ENCODE measurements around the gene PHYKPL. TPM values are rescaled to one million over a fixed set of nuclear protein-coding genes. Genes with fewer than 3 reads are reported as not detected.
A peak's percentile ranks its signal among the peaks of the same experiment; 100 is the strongest.

The PHYKPL gene
- total RNA-seq, 2 experiments from 2014 or later: 125 to 126 TPM

DNA sequence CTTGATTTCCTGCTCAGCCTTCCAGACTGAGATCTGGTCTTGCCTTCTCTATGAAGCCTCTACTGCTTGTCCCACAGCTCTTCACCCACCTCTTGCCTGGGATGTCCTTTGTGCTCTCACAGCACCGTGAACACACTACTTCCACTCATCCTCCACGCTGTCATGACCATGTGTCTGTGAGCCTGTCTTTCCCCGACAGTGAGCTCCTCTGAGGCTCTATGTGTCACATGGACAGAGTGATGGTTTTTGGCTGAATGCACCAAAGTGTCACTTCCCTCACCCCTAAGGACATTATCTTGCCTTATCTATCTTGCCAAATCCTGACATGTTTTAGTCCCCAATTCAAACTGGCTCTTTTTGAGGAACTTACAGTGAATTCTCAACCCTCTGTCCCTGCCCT is 11.3 kb downstream of the PHYKPL start:
- Mint-ChIP-seq H3K27me3 (ENCODE audit: low read depth) (no peaks in the 10 kb centered on the region), H3K36me3 (ENCODE audit: low read depth) (peaks cover 69% of the 10 kb centered on the region), H3K27ac (peak overlapping the region; percentile 66), H3K4me3 (no peak overlapping the region), H3K9me3 (ENCODE audit: insufficient read depth) (no peaks in the 10 kb centered on the region), H3K4me1 (ENCODE audit: low read depth) (peaks cover 21% of the 10 kb centered on the region)
- ATAC-seq (peak; percentile 25), DNase-seq (no peak)
- CTCF ChIA-PET: interaction anchor here (1.0 kb wide), 1 partner anchor 9 kb away, joined by 3 read pairs; no protein-coding TSS in a partner anchor
- POLR2A ChIA-PET: interaction anchor here (1.0 kb wide), 1 partner anchor 17 kb away, joined by 3 read pairs; the partner anchor contains the start of gene HNRNPAB

DNA sequence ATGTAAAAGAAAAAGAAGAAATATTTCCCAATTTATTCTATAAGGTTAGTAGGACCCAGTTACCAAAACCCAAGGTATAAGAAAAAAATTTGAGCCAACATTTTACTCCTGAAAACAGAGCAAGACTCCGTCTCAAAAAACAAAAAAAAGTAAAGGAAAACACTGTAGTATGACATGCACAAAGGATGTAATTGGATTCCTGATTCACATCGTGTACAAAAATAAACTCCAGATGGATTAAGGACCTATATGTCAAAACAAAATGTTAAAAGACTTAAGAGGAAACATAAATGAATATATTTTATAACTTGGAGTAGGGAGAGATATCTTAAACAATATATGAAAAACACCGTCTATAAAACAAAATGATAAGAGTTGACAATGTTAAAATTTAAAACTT is 13.8 kb downstream of the PHYKPL start:
- Mint-ChIP-seq H3K36me3 (ENCODE audit: low read depth) (peaks cover 68% of the 10 kb centered on the region), H3K9me3 (ENCODE audit: insufficient read depth) (no peaks in the 10 kb centered on the region), H3K4me1 (ENCODE audit: low read depth) (peaks cover 26% of the 10 kb centered on the region), H3K27me3 (ENCODE audit: low read depth) (no peaks in the 10 kb centered on the region), H3K4me3 (no peak overlapping the region), H3K27ac (no peak overlapping the region)
- ATAC-seq (no peak), DNase-seq (no peak)
- POLR2A ChIA-PET: no interaction called here
- CTCF ChIA-PET: no interaction called here

DNA sequence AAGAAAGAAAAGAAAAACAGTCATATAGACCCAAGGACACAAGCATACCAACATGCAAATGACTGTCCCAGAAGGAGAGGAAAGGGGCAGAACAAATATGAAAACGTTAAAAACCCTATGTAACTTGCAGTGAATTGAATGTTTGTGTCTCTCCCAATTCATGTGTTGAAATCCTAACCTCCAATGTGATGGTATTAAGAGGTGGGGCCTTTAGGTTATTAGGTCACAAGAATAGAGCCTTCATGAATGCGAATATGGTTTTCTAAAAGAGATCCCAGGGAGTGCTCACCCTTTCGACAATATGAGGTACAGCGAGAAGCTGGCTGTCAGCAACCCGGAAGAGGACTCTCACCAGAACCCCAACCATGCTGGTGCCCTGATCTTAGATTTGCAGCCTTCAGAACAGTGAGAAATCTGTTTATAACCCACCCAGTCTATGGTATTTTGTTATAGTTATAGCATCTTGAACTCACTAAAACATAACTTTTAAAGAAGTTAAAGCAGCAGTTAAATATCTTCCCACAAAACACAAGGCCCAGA is 14.3 kb downstream of the PHYKPL start:
- no peak overlapping the region for H3K4me3 Mint-ChIP-seq
- CTCF ChIA-PET: no interaction called here
- DNase-seq (no peak), ATAC-seq (no peak)
- POLR2A ChIA-PET: no interaction called here
- H3K4me1 Mint-ChIP-seq (ENCODE audit: low read depth): peaks cover 31% of the 10 kb centered on the region
- no peaks in the 10 kb centered on the region for H3K27me3 Mint-ChIP-seq (ENCODE audit: low read depth)
- peaks cover 68% of the 10 kb centered on the region for H3K36me3 Mint-ChIP-seq (ENCODE audit: low read depth)
- H3K27ac Mint-ChIP-seq: no peak overlapping the region
- no peaks in the 10 kb centered on the region for H3K9me3 Mint-ChIP-seq (ENCODE audit: insufficient read depth)

DNA sequence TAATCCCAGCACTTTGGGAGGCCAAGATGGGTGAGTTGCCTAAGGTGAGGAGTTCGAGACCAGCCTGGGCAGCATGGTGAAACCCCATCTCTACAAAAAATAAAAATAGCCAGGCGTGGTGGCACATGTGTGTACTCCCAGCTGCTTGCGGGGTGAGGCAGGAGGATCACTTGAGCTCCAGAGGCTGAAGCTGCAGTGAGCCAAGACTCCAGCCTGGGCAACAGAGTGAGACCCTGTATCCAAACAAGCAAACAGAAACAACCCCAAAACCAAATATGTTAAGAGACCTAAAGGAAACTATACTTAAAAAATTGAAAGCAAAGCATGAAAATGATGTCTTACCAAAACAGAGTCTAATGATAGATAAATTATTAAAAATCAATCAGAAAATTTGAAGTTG is 15.8 kb downstream of the PHYKPL start:
- H3K27ac Mint-ChIP-seq: no peak overlapping the region
- H3K4me1 Mint-ChIP-seq (ENCODE audit: low read depth): peaks cover 27% of the 10 kb centered on the region
- no peak overlapping the region for H3K4me3 Mint-ChIP-seq
- ChIA-PET CTCF (interaction anchor here (0.6 to 1.9 kb wide), 3 partner anchors 11 to 16 kb away, joined by 3 to 5 read pairs (median 3); partner anchors contain the start of gene PHYKPL), POLR2A (interaction anchor here (1.2 to 3.5 kb wide), 2 partner anchors 11 to 15 kb away, joined by 5 to 21 read pairs; partner anchors contain the start of genes HNRNPAB and PHYKPL)
- H3K36me3 Mint-ChIP-seq (ENCODE audit: low read depth): peaks cover 75% of the 10 kb centered on the region
- H3K9me3 Mint-ChIP-seq (ENCODE audit: insufficient read depth): no peaks in the 10 kb centered on the region
- DNase-seq (no peak), ATAC-seq (no peak)
- H3K27me3 Mint-ChIP-seq (ENCODE audit: low read depth): no peaks in the 10 kb centered on the region

- Mint-ChIP-seq H3K36me3 (ENCODE audit: low read depth) (peaks cover 75% of the 10 kb centered on the region), H3K27ac (peak overlapping the region; percentile 58), H3K4me1 (ENCODE audit: low read depth) (peaks cover 21% of the 10 kb centered on the region), H3K9me3 (ENCODE audit: insufficient read depth) (no peaks in the 10 kb centered on the region), H3K4me3 (no peak overlapping the region), H3K27me3 (ENCODE audit: low read depth) (no peaks in the 10 kb centered on the region)
- CTCF ChIA-PET: interaction anchor here (0.6 to 1.9 kb wide), 4 partner anchors 10 to 19 kb away, joined by 3 to 5 read pairs (median 4); partner anchors contain the start of gene PHYKPL
- POLR2A ChIA-PET: interaction anchor here (1.2 to 3.5 kb wide), 2 partner anchors 10 to 16 kb away, joined by 5 to 21 read pairs; partner anchors contain the start of genes HNRNPAB and PHYKPL
- DNase-seq (no peak), ATAC-seq (no peak)
These were observed 16.5 kb downstream of the PHYKPL start for GRCh38 chr5:178216088-178216534.

- Mint-ChIP-seq H3K4me3 (no peak overlapping the region), H3K27me3 (ENCODE audit: low read depth) (no peaks in the 10 kb centered on the region), H3K4me1 (ENCODE audit: low read depth) (peaks cover 20% of the 10 kb centered on the region), H3K27ac (no peak overlapping the region), H3K36me3 (ENCODE audit: low read depth) (peaks cover 75% of the 10 kb centered on the region), H3K9me3 (ENCODE audit: insufficient read depth) (no peaks in the 10 kb centered on the region)
- ChIA-PET POLR2A (interaction anchor here (0.7 to 3.5 kb wide), 3 partner anchors 10 to 25 kb away, joined by 3 to 21 read pairs (median 5); partner anchors contain the start of genes HNRNPAB and PHYKPL), CTCF (interaction anchor here (0.7 to 1.9 kb wide), 3 partner anchors 9 to 140 kb away, joined by 3 to 5 read pairs (median 4); no protein-coding TSS in a partner anchor)
- DNase-seq: no peak
- no peak for ATAC-seq
These were observed 17.2 kb downstream of the PHYKPL start for GRCh38 chr5:178215280-178216002.

DNA sequence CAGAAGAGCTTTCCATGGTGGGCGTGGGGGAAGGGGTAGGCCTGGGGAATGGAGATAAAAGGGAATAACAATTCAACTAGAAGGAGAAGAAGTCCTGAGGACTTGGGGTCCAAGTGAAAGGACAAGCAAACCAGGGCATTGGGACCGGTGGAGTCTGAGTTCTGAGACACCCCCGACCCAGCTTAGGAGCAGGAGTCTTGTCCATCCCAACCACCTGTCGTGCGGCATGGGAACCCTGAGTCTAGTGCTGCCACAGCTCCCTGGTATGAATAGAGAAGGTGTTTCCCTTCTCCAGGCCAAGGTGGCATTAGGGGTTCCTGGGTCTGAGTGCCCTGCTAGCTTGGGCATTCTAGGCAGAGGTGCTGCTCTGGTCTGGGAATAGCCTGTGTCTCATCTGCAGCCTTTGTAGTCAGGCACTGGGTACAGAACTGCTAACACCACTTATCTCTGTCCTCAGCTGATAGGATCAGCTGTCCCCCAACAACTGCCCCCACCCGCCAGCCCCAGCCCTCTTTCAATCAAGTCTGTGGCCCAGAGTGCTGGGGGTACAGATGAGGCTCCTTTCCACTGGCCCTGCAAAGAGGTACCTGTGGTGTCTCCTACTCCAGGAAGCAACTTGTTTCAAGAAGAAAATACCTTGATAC is 18.3 kb downstream of the PHYKPL start:
- H3K27ac Mint-ChIP-seq: peak overlapping the region; percentile 51
- ATAC-seq (no peak), DNase-seq (peak; percentile 21)
- peaks cover 80% of the 10 kb centered on the region for H3K36me3 Mint-ChIP-seq (ENCODE audit: low read depth)
- no peaks in the 10 kb centered on the region for H3K9me3 Mint-ChIP-seq (ENCODE audit: insufficient read depth)
- H3K4me3 Mint-ChIP-seq: no peak overlapping the region
- POLR2A ChIA-PET: interaction anchor here (0.6 to 3.5 kb wide), 4 partner anchors 8 to 123 kb away, joined by 3 to 21 read pairs (median 4); partner anchors contain the start of gene HNRNPAB
- peaks cover 26% of the 10 kb centered on the region for H3K4me1 Mint-ChIP-seq (ENCODE audit: low read depth)
- no peaks in the 10 kb centered on the region for H3K27me3 Mint-ChIP-seq (ENCODE audit: low read depth)
- CTCF ChIA-PET: interaction anchor here (1.2 to 1.4 kb wide), 2 partner anchors 21 to 138 kb away, joined by 3 to 4 read pairs; no protein-coding TSS in a partner anchor

GRCh38 chr5:178213748-178214151 is 18.9 kb downstream of the PHYKPL start:
- Mint-ChIP-seq H3K36me3 (ENCODE audit: low read depth) (peaks cover 81% of the 10 kb centered on the region), H3K4me1 (ENCODE audit: low read depth) (peaks cover 32% of the 10 kb centered on the region), H3K27me3 (ENCODE audit: low read depth) (no peaks in the 10 kb centered on the region), H3K4me3 (no peak overlapping the region), H3K9me3 (ENCODE audit: insufficient read depth) (no peaks in the 10 kb centered on the region), H3K27ac (peak overlapping the region; percentile 51)
- ATAC-seq (no peak), DNase-seq (peak; percentile 21)
- ChIA-PET POLR2A (interaction anchor here (0.9 to 1.4 kb wide), 2 partner anchors 10 to 18 kb away, joined by 3 to 6 read pairs; partner anchors contain the start of gene HNRNPAB), CTCF (interaction anchor here (1.4 kb wide), 1 partner anchor 21 kb away, joined by 4 read pairs; no protein-coding TSS in a partner anchor)

- ChIA-PET POLR2A (interaction anchor here (0.7 to 1.4 kb wide), 3 partner anchors 9 to 69 kb away, joined by 3 to 6 read pairs (median 4); partner anchors contain the start of gene HNRNPAB), CTCF (interaction anchor here (1.4 kb wide), 1 partner anchor 22 kb away, joined by 4 read pairs; no protein-coding TSS in a partner anchor)
- Mint-ChIP-seq H3K27ac (no peak overlapping the region), H3K27me3 (ENCODE audit: low read depth) (no peaks in the 10 kb centered on the region), H3K9me3 (ENCODE audit: insufficient read depth) (no peaks in the 10 kb centered on the region), H3K4me1 (ENCODE audit: low read depth) (peaks cover 37% of the 10 kb centered on the region), H3K4me3 (no peak overlapping the region), H3K36me3 (ENCODE audit: low read depth) (peaks cover 81% of the 10 kb centered on the region)
- DNase-seq (no peak), ATAC-seq (no peak)
These were observed 19.6 kb downstream of the PHYKPL start for GRCh38 chr5:178213003-178213461.

DNA sequence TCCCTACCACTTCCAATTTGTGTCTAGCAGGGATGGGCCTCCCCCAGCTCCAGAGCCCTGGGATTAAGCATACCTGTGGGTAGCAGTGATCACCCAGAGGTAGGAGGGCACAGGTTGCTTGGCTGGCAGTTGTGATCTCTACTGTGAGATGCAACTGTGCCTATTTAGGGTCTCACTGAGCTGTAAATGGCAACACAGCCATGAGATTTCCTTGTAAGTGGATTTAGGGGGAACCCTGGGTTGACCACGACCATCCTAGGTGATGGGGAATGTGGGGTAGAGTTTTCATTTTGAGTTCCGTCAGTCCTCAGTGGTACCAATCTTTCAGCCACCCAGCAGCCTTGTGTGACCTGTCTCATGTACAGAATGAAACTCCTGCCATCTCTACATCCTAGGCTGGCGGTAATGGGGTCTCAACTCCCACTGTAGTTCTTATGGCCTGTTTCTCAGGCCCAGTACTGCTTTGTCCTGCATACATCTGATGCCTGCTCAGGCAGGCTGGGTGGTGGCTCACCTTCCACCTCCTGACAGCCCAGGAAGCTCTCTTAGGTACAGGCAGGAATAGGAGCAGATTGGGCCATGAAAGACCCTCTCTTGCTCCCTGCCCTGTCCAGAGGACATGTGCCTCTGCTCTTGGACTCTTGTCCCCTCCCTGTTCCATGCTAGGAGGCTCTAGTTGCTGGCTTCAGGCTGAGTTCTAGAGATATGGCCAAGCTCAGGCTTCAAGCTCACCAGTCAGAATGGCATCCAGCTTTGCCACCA is 20.2 kb downstream of the PHYKPL start:
- DNase-seq (no peak), ATAC-seq (no peak)
- H3K4me1 Mint-ChIP-seq (ENCODE audit: low read depth): peaks cover 43% of the 10 kb centered on the region
- no peaks in the 10 kb centered on the region for H3K9me3 Mint-ChIP-seq (ENCODE audit: insufficient read depth)
- no peaks in the 10 kb centered on the region for H3K27me3 Mint-ChIP-seq (ENCODE audit: low read depth)
- H3K4me3 Mint-ChIP-seq: no peak overlapping the region
- peak overlapping the region; percentile 64 for H3K27ac Mint-ChIP-seq
- H3K36me3 Mint-ChIP-seq (ENCODE audit: low read depth): peaks cover 86% of the 10 kb centered on the region
- ChIA-PET CTCF (interaction anchor here (1.4 kb wide), 1 partner anchor 23 kb away, joined by 4 read pairs; no protein-coding TSS in a partner anchor), POLR2A (interaction anchor here (0.6 to 1.2 kb wide), 3 partner anchors 12 to 92 kb away, joined by 3 to 4 read pairs (median 3); no protein-coding TSS in a partner anchor)
